GM12891 (cell line): ENCODE results near the gene TCAIM.

Experiments
- DNase-seq: peaks from one replicate; pipeline ENCODE4 v3.0.0; 2011; ENCODE audit warnings: low spot score; ENCODE audit not compliant: insufficient read length
- FAIRE-seq: peaks from 2 replicates; lab custom pipeline; 2011; peaks lifted over from hg19 to GRCh38; lab: Jason Lieb, UNC
- PAX5 ChIP-seq: IDR thresholded peaks from 2 replicates; pipeline ENCODE4 v1.6.1; 2011; ENCODE audit warnings: low read length, moderate library complexity, mild to moderate bottlenecking; ENCODE audit not compliant: insufficient read depth, severe bottlenecking
- POLR2A ChIP-seq: IDR thresholded peaks from 2 replicates; pipeline ENCODE4 v1.6.1; 2011; ENCODE audit warnings: low read depth, low read length, control low read depth
- POLR2AphosphoS5 ChIP-seq: IDR thresholded peaks from 2 replicates; pipeline ENCODE4 v1.6.1; 2011; ENCODE audit warnings: low read depth, low read length, control low read depth
- POU2F2 ChIP-seq: IDR thresholded peaks from 2 replicates; pipeline ENCODE4 v1.6.1; 2011; ENCODE audit warnings: low read depth, mild to moderate bottlenecking, control low read depth, low read length, moderate library complexity
- SPI1 ChIP-seq: IDR thresholded peaks from 2 replicates; pipeline ENCODE4 v1.6.1; 2011; ENCODE audit warnings: low read depth, low read length, control low read depth
- TAF1 ChIP-seq: IDR thresholded peaks from 2 replicates; pipeline ENCODE4 v1.6.1; 2011; ENCODE audit warnings: low read depth, low read length, control low read depth

Gene TCAIM

GRCh38 chr3:44424758-44425157 is 86.2 kb downstream of the TCAIM start:
- FAIRE-seq = no peak
- DNase-seq = no peak
- TF ChIP-seq TAF1 = no peak
- TF ChIP-seq PAX5 = no peak
- no peak for TF ChIP-seq POLR2A
- TF ChIP-seq POU2F2 = no peak
- TF ChIP-seq POLR2AphosphoS5 = no peak
- TF ChIP-seq SPI1 = no peak

DNA sequence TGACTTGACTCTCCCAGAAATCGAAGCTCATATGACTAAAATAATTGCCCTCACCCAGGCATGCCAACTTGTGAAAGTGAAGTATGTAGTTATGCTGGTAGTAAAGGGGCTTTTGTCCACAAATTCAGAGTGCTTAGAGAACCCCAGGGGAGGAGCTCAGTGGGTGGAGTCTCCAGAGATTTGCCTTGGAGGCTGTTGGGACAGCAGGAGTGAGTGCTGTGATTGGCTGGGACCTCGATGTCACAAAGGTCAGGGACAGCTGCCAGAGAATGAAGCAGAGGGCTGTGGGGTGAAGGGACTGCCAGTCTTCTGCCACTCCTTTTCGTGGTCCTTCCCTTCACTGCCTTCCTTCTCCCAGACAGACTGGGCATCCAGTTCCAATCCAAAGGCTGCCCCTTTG is 89.1 kb downstream of the TCAIM start:
- no peak for TF ChIP-seq POLR2AphosphoS5
- TF ChIP-seq PAX5 = no peak
- TF ChIP-seq POLR2A = no peak
- no peak for TF ChIP-seq TAF1
- TF ChIP-seq POU2F2 = no peak
- no peak for TF ChIP-seq SPI1
- DNase-seq = no peak
- no peak for FAIRE-seq

GRCh38 chr3:44428910-44429309 is 90.3 kb downstream of the TCAIM start:
- DNase-seq (no peak), FAIRE-seq (no peak)
- TF ChIP-seq PAX5 (no peak), POLR2AphosphoS5 (no peak), POU2F2 (no peak), SPI1 (no peak), POLR2A (no peak), TAF1 (no peak)

- FAIRE-seq (no peak), DNase-seq (no peak)
- TF ChIP-seq POU2F2 (no peak), POLR2AphosphoS5 (no peak), POLR2A (no peak), TAF1 (no peak), SPI1 (no peak), PAX5 (no peak)
Observed at GRCh38 chr3:44429459-44429858, 90.9 kb downstream of the TCAIM start.

- DNase-seq (no peak), FAIRE-seq (no peak)
- no peak for TF ChIP-seq PAX5
- no peak for TF ChIP-seq POLR2A
- TF ChIP-seq POU2F2 = no peak
- no peak for TF ChIP-seq SPI1
- TF ChIP-seq TAF1 = no peak
- TF ChIP-seq POLR2AphosphoS5 = no peak
Observed at GRCh38 chr3:44430466-44430865, 91.9 kb downstream of the TCAIM start.

DNA sequence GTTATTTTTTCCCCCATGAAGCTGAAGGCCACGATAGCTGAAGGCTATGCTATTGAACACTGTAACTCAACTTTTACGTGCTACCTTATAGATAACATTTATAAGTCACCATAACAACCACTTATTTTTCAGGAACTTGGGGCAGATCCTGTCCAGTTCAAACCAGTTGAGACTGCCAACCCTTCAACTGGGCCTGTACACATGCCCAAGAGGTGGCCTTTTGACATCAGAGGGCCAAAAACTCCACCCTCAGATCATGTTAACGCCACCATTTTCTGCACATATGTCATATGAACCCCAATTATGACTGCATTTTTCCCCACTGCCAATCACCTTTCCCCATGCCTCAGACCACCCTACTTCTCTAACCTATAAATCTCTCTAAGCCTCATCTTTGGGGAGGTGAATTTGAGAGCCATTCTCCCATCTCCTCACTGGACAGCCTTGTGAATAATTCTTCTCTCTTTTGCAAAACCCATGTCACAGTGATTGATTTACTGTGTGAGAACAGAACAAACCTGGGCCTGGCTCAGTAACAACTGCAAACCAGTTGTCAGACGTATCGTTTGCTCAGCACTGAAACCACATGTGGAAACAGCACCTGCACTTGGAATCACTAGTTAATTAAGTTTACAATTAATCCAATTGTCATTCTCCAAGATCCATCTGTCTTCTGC is 96.4 kb downstream of the TCAIM start:
- no peak for FAIRE-seq
- no peak for TF ChIP-seq TAF1
- no peak for TF ChIP-seq POLR2AphosphoS5
- TF ChIP-seq POU2F2 = no peak
- no peak for TF ChIP-seq POLR2A
- TF ChIP-seq PAX5 = no peak
- TF ChIP-seq SPI1 = no peak
- DNase-seq = no peak

DNA sequence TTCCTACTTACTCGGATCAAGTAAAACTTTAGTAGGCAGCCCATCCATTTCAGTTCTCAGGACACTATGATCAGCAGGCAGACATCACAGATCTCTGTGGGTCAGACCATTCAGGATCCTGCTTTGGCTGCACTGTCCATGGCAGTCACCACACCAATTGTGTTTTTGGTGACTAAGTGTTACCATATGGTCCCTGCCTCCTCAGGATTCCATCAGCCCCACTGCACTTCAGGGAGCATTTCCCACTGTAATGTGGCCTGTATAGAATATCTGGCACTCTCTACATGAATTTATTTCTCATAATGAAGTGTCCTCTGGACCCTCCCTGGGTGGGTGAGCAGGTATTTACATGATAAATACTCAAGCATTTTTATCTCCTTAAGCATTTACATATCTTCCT is 97.6 kb downstream of the TCAIM start:
- DNase-seq (no peak), FAIRE-seq (no peak)
- no peak for TF ChIP-seq POLR2AphosphoS5
- TF ChIP-seq TAF1 = no peak
- no peak for TF ChIP-seq PAX5
- TF ChIP-seq SPI1 = no peak
- TF ChIP-seq POLR2A = no peak
- TF ChIP-seq POU2F2 = no peak

DNA sequence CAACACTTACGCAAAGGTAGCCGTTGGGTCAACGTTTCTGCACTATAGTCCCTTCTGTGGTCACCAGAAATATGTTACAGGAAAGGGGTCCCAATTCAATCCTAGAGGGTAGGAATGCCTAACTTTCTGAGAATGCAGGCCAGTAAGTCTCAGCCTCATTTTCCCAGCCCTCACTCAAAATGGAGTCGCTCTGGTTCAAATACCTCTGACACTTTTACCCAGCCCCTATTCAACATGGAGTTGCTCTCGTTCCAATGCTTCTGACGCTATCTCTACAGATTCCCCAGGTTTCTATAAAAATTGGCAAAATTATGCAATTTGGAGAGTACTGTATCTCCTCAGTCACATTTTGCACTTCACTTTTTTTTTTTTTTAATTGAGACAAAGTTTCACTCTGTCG is 99.2 kb downstream of the TCAIM start:
- no peak for FAIRE-seq
- no peak for TF ChIP-seq POLR2AphosphoS5
- TF ChIP-seq TAF1 = no peak
- TF ChIP-seq SPI1 = no peak
- TF ChIP-seq POU2F2 = no peak
- DNase-seq = no peak

DNA sequence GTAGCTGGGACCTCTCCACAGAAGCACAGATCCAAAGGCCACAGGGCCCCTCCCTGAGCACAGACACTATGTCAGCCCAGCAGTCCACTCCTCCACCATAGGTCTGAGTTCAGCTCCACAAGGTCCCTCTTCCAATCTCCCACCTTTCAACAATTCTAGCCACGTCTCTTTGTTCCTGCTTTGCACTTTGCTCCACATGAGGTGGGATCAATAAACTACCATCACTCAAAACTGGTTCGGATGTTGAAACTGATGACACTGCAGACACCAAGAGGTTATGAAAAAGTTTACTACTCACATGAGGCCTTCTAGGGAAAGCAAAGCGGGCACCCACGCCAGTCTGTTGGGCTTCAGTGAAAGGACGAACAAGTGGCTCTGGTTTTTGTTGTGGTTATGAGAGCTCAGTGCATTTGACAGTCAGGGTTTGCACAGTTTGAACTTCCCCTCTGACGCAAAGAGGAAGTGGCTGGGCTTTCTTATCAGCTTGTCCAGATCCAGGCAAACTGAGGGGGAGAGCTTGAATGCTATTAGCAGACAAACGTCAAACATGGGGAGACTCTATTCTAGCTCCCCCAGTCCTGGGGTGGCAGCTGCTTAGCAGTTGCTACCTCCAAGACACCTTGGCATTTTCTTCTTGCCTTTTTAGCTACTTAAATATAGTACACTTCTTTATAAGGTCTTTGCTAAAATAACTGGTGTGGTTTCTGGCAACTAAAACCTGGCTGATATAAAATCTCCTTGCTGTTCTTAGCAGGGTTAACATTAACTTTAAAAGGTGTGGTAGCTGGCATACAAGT is 101.1 kb downstream of the TCAIM start:
- FAIRE-seq = peak; percentile 98
- peak; percentile 48 for DNase-seq
- TF ChIP-seq POLR2AphosphoS5 (peak; percentile 53; the same call in 1 of the 2 replicates), TAF1 (peak; percentile 54; the same call in 1 of the 2 replicates), SPI1 (peak; percentile 98), POLR2A (peak; percentile 58; the same call in 1 of the 2 replicates), PAX5 (no peak), POU2F2 (peak; percentile 63)

DNA sequence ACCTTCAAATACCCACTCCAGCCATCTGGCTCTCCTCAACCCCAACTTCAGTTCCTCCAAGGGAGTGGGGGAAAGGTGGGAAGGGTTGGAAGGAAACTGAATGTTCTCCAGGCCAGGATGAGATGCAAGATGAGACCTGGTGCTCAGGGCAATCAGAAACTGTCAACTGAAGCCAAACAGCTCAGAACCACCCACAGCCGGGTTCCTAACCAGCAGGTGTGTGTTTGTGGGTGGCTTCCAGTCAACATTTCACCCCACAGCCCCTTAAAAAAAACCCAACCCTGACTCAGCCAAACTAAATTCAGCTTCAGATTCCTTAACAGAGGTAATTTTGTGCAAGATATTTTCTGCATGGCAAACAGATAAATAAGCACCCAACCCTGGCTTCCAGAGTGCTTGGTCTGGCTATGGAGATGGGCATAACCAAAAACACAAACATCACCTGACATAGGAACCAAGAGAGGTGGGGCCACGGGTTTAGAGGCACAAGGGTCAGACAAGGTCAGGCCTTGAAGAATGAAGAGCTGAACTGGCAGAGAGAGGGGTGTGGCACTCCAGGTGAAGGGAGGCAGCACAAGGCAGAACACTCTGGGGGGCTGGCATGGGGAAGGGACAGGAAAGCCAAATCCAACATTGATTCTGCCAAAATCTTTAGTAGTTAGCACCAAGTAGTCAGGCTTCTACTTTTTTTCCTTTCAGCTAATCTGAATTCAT is 104.2 kb downstream of the TCAIM start:
- FAIRE-seq (peak; percentile 85), DNase-seq (no peak)
- TF ChIP-seq POLR2A (no peak), POLR2AphosphoS5 (no peak), POU2F2 (no peak), SPI1 (no peak), PAX5 (no peak), TAF1 (no peak)
